Vagina (tissue), 2 donors: ENCODE measurements around the gene ITPK1.

ENCODE experiments used
- CTCF ChIP-seq, 3 experiments: fragments of 450-650 bp in 2 of 3; fragments of 200-600 bp in 1 of 3; sonication (generic) in 1 of 3; IDR thresholded peaks; one replicate each; pipeline ENCODE4 v1.5.1; 2017 to 2019; ENCODE audit warnings: antibody characterized with exemption in 3 of 3, mild to moderate bottlenecking in 2 of 3, moderate library complexity in 2 of 3
- POLR2A ChIP-seq, 2 donors: fragments of 450-650 bp; IDR thresholded peaks; one replicate each; pipeline ENCODE4 v1.6.1; 2017; ENCODE audit warnings: antibody characterized with exemption in 2 of 2, mild to moderate bottlenecking in 2 of 2, moderate library complexity in 2 of 2

- TF ChIP-seq CTCF (IDR thresholded peaks at IDR 0.05) (no peak), POLR2A (IDR thresholded peaks at IDR 0.05) (no peak)
These were observed 52.8 kb downstream of the ITPK1 start for GRCh38 chr14:93062890-93063289.
